HepG2 (cell line): ENCODE results near the gene FSCN2. TPM values are rescaled to one million over a fixed set of nuclear protein-coding genes. Genes with fewer than 3 reads are reported as not detected.

ENCODE experiments used
- ATAD3A ChIP-seq: sonication (generic); formaldehyde crosslinking; IDR thresholded peaks from 2 replicates; pipeline ENCODE4 v1.4.0; 2020; ENCODE audit warnings: missing genetic modification reagents
- CC2D1A ChIP-seq: sonication (generic); formaldehyde crosslinking; IDR thresholded peaks from 2 replicates; pipeline ENCODE4 v1.8.1; 2023; ENCODE audit warnings: mild to moderate bottlenecking, missing genetic modification reagents
- MAF1 ChIP-seq: sonication (generic); formaldehyde crosslinking; IDR thresholded peaks from 2 replicates; pipeline ENCODE4 v1.5.0; 2020; ENCODE audit warnings: missing genetic modification reagents, borderline replicate concordance
- MIER3 ChIP-seq: IDR thresholded peaks from 2 replicates; pipeline ENCODE4 v1.6.1; 2016; ENCODE audit warnings: missing compliant biosample characterization, borderline replicate concordance
- NR2F6 ChIP-seq, 2 experiments: IDR thresholded peaks; 2 replicates each; pipeline ENCODE4 v1.6.1; 2016; ENCODE audit warnings: antibody characterized with exemption in 1 of 2, mild to moderate bottlenecking in 1 of 2
- SP4 ChIP-seq: sonication (generic); formaldehyde crosslinking; IDR thresholded peaks from 2 replicates; pipeline ENCODE4 v1.8.1; 2023; ENCODE audit warnings: mild to moderate bottlenecking, missing genetic modification reagents
- WIZ ChIP-seq: sonication (generic); formaldehyde crosslinking; IDR thresholded peaks from 2 replicates; pipeline ENCODE4 v1.5.1; 2020; ENCODE audit warnings: mild to moderate bottlenecking, missing genetic modification reagents
- ZNF44 ChIP-seq: sonication (generic); formaldehyde crosslinking; IDR thresholded peaks from 2 replicates; pipeline ENCODE4 v1.5.1; 2020; ENCODE audit warnings: mild to moderate bottlenecking, missing genetic modification reagents
- ZNF546 ChIP-seq: sonication (generic); formaldehyde crosslinking; conservative IDR thresholded peaks from 2 replicates; pipeline ENCODE4 v1.8.1; 2023; ENCODE audit warnings: mild to moderate bottlenecking, missing genetic modification reagents
- ZNF775 ChIP-seq: sonication (generic); formaldehyde crosslinking; IDR thresholded peaks from 2 replicates; pipeline ENCODE4 v1.4.0; 2020; ENCODE audit warnings: missing genetic modification reagents, mild to moderate bottlenecking, moderate library complexity, borderline replicate concordance
- ZNF883 ChIP-seq: sonication (generic); formaldehyde crosslinking; IDR thresholded peaks from 2 replicates; pipeline ENCODE4 v1.5.1; 2020; ENCODE audit warnings: mild to moderate bottlenecking, missing genetic modification reagents; ENCODE audit errors: not compliant biosample characterization
- ZSCAN22 ChIP-seq: sonication (generic); formaldehyde crosslinking; IDR thresholded peaks from 2 replicates; pipeline ENCODE4 v1.4.0; 2020; ENCODE audit warnings: mild to moderate bottlenecking, missing genetic modification reagents
- polyA plus RNA-seq, 8 experiments: library from polyadenylated mRNA; depleted of rRNA in 3 of 8; stranded (reverse) in 7 of 8; unstranded in 1 of 8; fragments of >200 nt; fragmentation: Illumina TruSeq in 4 of 8; extraction: Trizol in 4 of 8; gene quantifications; 2 replicates each; pipeline versions ENCODE4 v1.2.1 to v1.2.3, GENCODE V29; 2011 to 2016; ENCODE audit warnings: low read depth in 4 of 8, missing spikeins in 1 of 8, mixed read lengths in 1 of 8; ENCODE audit not compliant: insufficient read depth in 1 of 8
- total RNA-seq, 5 experiments: library from RNA; depleted of rRNA; stranded (reverse); fragments of >200 nt; fragmentation: Illumina TruSeq; extraction: Trizol; gene quantifications; 2 replicates each; pipeline ENCODE4 v1.2.3, GENCODE V29; 2016; ENCODE audit warnings: low read depth in 1 of 5
- TF ChIP-seq, protein P1 (sequence below): sonication (generic); formaldehyde crosslinking; IDR thresholded peaks from 2 replicates; pipeline ENCODE4 v1.4.0; 2020; ENCODE audit warnings: mild to moderate bottlenecking, missing genetic modification reagents
- TF ChIP-seq, protein P2 (sequence below): conservative IDR thresholded peaks from 2 replicates; pipeline ENCODE4 v1.6.1; 2018; ENCODE audit warnings: missing genetic modification reagents
- TF ChIP-seq, protein P3 (sequence below): sonication (generic); formaldehyde crosslinking; IDR thresholded peaks from 2 replicates; pipeline ENCODE4 v1.5.1; 2020; ENCODE audit warnings: mild to moderate bottlenecking, missing genetic modification reagents, borderline replicate concordance
- TF ChIP-seq, protein P4 (sequence below): sonication (generic); formaldehyde crosslinking; IDR thresholded peaks from 2 replicates; pipeline ENCODE4 v1.4.0; 2020; ENCODE audit warnings: mild to moderate bottlenecking, low read depth, missing genetic modification reagents

FSCN2 gene
- total and polyA plus RNA-seq, 2 of the 13 experiments (the other 11 are each of a cell fraction or from before 2014, with no cell fraction given), result 0.09 TPM; not detected in 1

DNA sequence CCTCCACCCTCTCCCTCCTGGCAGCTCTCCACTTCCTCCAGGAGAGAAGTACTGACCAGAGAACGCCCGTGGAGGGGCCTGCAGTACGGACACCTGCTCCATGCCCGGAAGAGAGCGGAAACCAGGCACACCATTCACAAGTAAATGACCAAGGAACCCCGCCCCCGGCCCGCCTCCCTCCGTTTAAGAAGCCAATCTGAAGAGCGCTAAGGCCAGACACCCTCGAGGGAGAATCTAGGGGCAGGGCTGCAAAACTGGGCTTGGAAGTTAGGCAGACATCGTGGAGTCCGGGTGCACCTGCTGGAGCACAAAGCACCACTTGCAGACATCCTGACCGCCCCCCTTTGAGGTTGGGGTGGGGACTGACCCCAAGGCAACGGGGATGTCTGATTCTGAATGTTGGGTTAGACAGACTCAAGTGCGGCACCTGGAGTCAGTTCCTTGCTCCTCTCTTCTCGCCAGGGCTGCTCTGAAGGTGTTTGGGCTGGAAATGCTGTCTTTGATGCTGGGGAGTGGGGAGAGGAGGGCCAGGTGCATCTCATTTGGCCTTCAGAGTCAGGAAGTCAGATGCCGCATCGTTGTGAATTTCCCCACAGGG, 24.9 kb downstream of the FSCN2 start (continued):
- TF ChIP-seq, protein P1, sequence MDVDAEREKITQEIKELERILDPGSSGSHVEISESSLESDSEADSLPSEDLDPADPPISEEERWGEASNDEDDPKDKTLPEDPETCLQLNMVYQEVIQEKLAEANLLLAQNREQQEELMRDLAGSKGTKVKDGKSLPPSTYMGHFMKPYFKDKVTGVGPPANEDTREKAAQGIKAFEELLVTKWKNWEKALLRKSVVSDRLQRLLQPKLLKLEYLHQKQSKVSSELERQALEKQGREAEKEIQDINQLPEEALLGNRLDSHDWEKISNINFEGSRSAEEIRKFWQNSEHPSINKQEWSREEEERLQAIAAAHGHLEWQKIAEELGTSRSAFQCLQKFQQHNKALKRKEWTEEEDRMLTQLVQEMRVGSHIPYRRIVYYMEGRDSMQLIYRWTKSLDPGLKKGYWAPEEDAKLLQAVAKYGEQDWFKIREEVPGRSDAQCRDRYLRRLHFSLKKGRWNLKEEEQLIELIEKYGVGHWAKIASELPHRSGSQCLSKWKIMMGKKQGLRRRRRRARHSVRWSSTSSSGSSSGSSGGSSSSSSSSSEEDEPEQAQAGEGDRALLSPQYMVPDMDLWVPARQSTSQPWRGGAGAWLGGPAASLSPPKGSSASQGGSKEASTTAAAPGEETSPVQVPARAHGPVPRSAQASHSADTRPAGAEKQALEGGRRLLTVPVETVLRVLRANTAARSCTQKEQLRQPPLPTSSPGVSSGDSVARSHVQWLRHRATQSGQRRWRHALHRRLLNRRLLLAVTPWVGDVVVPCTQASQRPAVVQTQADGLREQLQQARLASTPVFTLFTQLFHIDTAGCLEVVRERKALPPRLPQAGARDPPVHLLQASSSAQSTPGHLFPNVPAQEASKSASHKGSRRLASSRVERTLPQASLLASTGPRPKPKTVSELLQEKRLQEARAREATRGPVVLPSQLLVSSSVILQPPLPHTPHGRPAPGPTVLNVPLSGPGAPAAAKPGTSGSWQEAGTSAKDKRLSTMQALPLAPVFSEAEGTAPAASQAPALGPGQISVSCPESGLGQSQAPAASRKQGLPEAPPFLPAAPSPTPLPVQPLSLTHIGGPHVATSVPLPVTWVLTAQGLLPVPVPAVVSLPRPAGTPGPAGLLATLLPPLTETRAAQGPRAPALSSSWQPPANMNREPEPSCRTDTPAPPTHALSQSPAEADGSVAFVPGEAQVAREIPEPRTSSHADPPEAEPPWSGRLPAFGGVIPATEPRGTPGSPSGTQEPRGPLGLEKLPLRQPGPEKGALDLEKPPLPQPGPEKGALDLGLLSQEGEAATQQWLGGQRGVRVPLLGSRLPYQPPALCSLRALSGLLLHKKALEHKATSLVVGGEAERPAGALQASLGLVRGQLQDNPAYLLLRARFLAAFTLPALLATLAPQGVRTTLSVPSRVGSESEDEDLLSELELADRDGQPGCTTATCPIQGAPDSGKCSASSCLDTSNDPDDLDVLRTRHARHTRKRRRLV (CRISPR knock-in tag), result no peak; the same call in 1 of the 2 replicates
- TF ChIP-seq ZNF546 (CRISPR knock-in tag), result no peak
- TF ChIP-seq ZNF44 (CRISPR knock-in tag), result no peak
- TF ChIP-seq, protein P2, sequence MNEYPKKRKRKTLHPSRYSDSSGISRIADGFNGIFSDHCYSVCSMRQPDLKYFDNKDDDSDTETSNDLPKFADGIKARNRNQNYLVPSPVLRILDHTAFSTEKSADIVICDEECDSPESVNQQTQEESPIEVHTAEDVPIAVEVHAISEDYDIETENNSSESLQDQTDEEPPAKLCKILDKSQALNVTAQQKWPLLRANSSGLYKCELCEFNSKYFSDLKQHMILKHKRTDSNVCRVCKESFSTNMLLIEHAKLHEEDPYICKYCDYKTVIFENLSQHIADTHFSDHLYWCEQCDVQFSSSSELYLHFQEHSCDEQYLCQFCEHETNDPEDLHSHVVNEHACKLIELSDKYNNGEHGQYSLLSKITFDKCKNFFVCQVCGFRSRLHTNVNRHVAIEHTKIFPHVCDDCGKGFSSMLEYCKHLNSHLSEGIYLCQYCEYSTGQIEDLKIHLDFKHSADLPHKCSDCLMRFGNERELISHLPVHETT (CRISPR knock-in tag), result no peak
- TF ChIP-seq, protein P3, sequence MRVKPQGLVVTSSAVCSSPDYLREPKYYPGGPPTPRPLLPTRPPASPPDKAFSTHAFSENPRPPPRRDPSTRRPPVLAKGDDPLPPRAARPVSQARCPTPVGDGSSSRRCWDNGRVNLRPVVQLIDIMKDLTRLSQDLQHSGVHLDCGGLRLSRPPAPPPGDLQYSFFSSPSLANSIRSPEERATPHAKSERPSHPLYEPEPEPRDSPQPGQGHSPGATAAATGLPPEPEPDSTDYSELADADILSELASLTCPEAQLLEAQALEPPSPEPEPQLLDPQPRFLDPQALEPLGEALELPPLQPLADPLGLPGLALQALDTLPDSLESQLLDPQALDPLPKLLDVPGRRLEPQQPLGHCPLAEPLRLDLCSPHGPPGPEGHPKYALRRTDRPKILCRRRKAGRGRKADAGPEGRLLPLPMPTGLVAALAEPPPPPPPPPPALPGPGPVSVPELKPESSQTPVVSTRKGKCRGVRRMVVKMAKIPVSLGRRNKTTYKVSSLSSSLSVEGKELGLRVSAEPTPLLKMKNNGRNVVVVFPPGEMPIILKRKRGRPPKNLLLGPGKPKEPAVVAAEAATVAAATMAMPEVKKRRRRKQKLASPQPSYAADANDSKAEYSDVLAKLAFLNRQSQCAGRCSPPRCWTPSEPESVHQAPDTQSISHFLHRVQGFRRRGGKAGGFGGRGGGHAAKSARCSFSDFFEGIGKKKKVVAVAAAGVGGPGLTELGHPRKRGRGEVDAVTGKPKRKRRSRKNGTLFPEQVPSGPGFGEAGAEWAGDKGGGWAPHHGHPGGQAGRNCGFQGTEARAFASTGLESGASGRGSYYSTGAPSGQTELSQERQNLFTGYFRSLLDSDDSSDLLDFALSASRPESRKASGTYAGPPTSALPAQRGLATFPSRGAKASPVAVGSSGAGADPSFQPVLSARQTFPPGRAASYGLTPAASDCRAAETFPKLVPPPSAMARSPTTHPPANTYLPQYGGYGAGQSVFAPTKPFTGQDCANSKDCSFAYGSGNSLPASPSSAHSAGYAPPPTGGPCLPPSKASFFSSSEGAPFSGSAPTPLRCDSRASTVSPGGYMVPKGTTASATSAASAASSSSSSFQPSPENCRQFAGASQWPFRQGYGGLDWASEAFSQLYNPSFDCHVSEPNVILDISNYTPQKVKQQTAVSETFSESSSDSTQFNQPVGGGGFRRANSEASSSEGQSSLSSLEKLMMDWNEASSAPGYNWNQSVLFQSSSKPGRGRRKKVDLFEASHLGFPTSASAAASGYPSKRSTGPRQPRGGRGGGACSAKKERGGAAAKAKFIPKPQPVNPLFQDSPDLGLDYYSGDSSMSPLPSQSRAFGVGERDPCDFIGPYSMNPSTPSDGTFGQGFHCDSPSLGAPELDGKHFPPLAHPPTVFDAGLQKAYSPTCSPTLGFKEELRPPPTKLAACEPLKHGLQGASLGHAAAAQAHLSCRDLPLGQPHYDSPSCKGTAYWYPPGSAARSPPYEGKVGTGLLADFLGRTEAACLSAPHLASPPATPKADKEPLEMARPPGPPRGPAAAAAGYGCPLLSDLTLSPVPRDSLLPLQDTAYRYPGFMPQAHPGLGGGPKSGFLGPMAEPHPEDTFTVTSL (CRISPR knock-in tag), result no peak
- TF ChIP-seq MAF1 (CRISPR knock-in tag), result no peak
- TF ChIP-seq WIZ, result no peak
- TF ChIP-seq, protein P4, sequence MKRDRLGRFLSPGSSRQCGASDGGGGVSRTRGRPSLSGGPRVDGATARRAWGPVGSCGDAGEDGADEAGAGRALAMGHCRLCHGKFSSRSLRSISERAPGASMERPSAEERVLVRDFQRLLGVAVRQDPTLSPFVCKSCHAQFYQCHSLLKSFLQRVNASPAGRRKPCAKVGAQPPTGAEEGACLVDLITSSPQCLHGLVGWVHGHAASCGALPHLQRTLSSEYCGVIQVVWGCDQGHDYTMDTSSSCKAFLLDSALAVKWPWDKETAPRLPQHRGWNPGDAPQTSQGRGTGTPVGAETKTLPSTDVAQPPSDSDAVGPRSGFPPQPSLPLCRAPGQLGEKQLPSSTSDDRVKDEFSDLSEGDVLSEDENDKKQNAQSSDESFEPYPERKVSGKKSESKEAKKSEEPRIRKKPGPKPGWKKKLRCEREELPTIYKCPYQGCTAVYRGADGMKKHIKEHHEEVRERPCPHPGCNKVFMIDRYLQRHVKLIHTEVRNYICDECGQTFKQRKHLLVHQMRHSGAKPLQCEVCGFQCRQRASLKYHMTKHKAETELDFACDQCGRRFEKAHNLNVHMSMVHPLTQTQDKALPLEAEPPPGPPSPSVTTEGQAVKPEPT (CRISPR knock-in tag), result no peak
- TF ChIP-seq ZNF883 (CRISPR knock-in tag), result no peak
- no peak for TF ChIP-seq ZNF775 (CRISPR knock-in tag)
- TF ChIP-seq SP4 (CRISPR knock-in tag), result no peak
- TF ChIP-seq ATAD3A (CRISPR knock-in tag), result no peak
- TF ChIP-seq MIER3, result no peak
- 0 out of 2 replicates have a peak, but pooled peaks have one; percentile 26 for TF ChIP-seq ZSCAN22
- no peak for TF ChIP-seq CC2D1A (CRISPR knock-in tag)
- no peak for TF ChIP-seq NR2F6 (IDR thresholded peaks at IDR 0.05)
- TF ChIP-seq NR2F6 (CRISPR knock-in tag; IDR thresholded peaks at IDR 0.05), result no peak
